ENCODE data around the gene FBN3.
"Not testable (repeated sequence)": the region's sequence is repeated elsewhere in the genome, so short reads cannot be mapped to it uniquely, and the experiment has no call there.

Gene FBN3

GRCh38 chr19:8030960-8031359 lies 118.4 kb downstream of the FBN3 start:
- no peak overlapping the region for H2AFZ ChIP-seq (ENCODE audit: low read length)
- H3F3A ChIP-seq (ENCODE audit: low read depth): no peaks in the 10 kb centered on the region
- no peaks in the 10 kb centered on the region for H3K9me2 ChIP-seq (replicated peaks; ENCODE audit: low read depth, low read length)
- H4K20me1 ChIP-seq (ENCODE audit: insufficient read depth, low read length, poor library complexity, severe bottlenecking): no peaks in the 10 kb centered on the region
- H3K36me3 ChIP-seq (ENCODE audit: insufficient read depth, low read length): no peaks in the 10 kb centered on the region
- H3K4me2 ChIP-seq (ENCODE audit: low read depth, low read length, poor library complexity, severe bottlenecking): no peak overlapping the region
- no peaks in the 10 kb centered on the region for H3K4me1 ChIP-seq (ENCODE audit: insufficient read depth, low read length, poor library complexity, severe bottlenecking)
- no peaks in the 10 kb centered on the region for H3K79me2 ChIP-seq (ENCODE audit: insufficient read depth, low read length)
- no peak overlapping the region for H3K4me3 ChIP-seq (ENCODE audit: low read length, poor library complexity, severe bottlenecking)
- TF ChIP-seq CTCF (conservative IDR thresholded peaks at IDR 0.05; ENCODE audit: low read length): no peak
- TF ChIP-seq EZH2phosphoT487 (IDR thresholded peaks at IDR 0.05; ENCODE audit: borderline replicate concordance): no peak
- no peaks in the 10 kb centered on the region for H3K27me3 ChIP-seq (ENCODE audit: insufficient read depth, low read length, poor library complexity, severe bottlenecking)
- H3K9me3 ChIP-seq (ENCODE audit: insufficient read depth, low read depth, low read length): no peaks in the 10 kb centered on the region
- H3K9ac ChIP-seq (ENCODE audit: low read depth, low read length, poor library complexity, severe bottlenecking): no peak overlapping the region

- no peaks in the 10 kb centered on the region for H3K27me3 ChIP-seq (ENCODE audit: insufficient read depth, low read length, poor library complexity, severe bottlenecking)
- no peaks in the 10 kb centered on the region for H3K9me3 ChIP-seq (ENCODE audit: insufficient read depth, low read depth, low read length)
- no peak overlapping the region for H3K4me3 ChIP-seq (ENCODE audit: low read length, poor library complexity, severe bottlenecking)
- TF ChIP-seq EZH2phosphoT487 (IDR thresholded peaks at IDR 0.05; ENCODE audit: borderline replicate concordance) (no peak), CTCF (conservative IDR thresholded peaks at IDR 0.05; ENCODE audit: low read length) (no peak)
- no peaks in the 10 kb centered on the region for H3K4me1 ChIP-seq (ENCODE audit: insufficient read depth, low read length, poor library complexity, severe bottlenecking)
- H4K20me1 ChIP-seq (ENCODE audit: insufficient read depth, low read length, poor library complexity, severe bottlenecking): no peaks in the 10 kb centered on the region
- no peak overlapping the region for H3K4me2 ChIP-seq (ENCODE audit: low read depth, low read length, poor library complexity, severe bottlenecking)
- H3K9ac ChIP-seq (ENCODE audit: low read depth, low read length, poor library complexity, severe bottlenecking): no peak overlapping the region
- no peaks in the 10 kb centered on the region for H3K79me2 ChIP-seq (ENCODE audit: insufficient read depth, low read length)
- no peaks in the 10 kb centered on the region for H3K9me2 ChIP-seq (replicated peaks; ENCODE audit: low read depth, low read length)
- H2AFZ ChIP-seq (ENCODE audit: low read length): no peak overlapping the region
- no peaks in the 10 kb centered on the region for H3F3A ChIP-seq (ENCODE audit: low read depth)
- no peaks in the 10 kb centered on the region for H3K36me3 ChIP-seq (ENCODE audit: insufficient read depth, low read length)
Observed at GRCh38 chr19:8028951-8029491, 120.4 kb downstream of the FBN3 start.

DNA sequence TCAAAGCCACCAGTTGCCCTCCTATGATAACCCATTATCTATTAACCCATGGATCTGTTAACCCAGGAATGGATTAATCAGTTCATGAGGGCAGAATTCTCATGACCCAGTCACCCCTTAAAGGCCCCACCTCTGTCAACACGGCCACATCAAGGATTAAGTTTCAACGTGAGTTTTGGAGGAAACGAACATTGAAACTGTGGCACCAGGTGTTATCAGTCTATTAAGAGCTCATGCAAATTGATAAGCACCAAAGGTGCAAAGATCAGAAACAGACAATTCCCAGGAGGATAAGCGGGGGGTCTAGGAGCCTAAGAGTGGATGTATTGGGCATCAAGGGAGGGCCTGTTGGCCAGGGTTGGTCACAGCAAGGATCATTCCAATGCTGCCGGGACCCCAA lies 124.1 kb downstream of the FBN3 start:
- peaks cover 6% of the 10 kb centered on the region for H3K4me1 ChIP-seq (ENCODE audit: insufficient read depth, low read length, poor library complexity, severe bottlenecking)
- TF ChIP-seq CTCF (conservative IDR thresholded peaks at IDR 0.05; ENCODE audit: low read length) (no peak), EZH2phosphoT487 (IDR thresholded peaks at IDR 0.05; ENCODE audit: borderline replicate concordance) (no peak)
- H3K79me2 ChIP-seq (ENCODE audit: insufficient read depth, low read length): no peaks in the 10 kb centered on the region
- H3F3A ChIP-seq (ENCODE audit: low read depth): no peaks in the 10 kb centered on the region
- H3K36me3 ChIP-seq (ENCODE audit: insufficient read depth, low read length): no peaks in the 10 kb centered on the region
- no peaks in the 10 kb centered on the region for H3K27me3 ChIP-seq (ENCODE audit: insufficient read depth, low read length, poor library complexity, severe bottlenecking)
- no peak overlapping the region for H3K9ac ChIP-seq (ENCODE audit: low read depth, low read length, poor library complexity, severe bottlenecking)
- H3K4me3 ChIP-seq (ENCODE audit: low read length, poor library complexity, severe bottlenecking): no peak overlapping the region
- H3K9me3 ChIP-seq (ENCODE audit: insufficient read depth, low read depth, low read length): no peaks in the 10 kb centered on the region
- H3K9me2 ChIP-seq (replicated peaks; ENCODE audit: low read depth, low read length): no peaks in the 10 kb centered on the region
- H4K20me1 ChIP-seq (ENCODE audit: insufficient read depth, low read length, poor library complexity, severe bottlenecking): no peaks in the 10 kb centered on the region
- no peak overlapping the region for H2AFZ ChIP-seq (ENCODE audit: low read length)
- H3K4me2 ChIP-seq (ENCODE audit: low read depth, low read length, poor library complexity, severe bottlenecking): no peak overlapping the region

DNA sequence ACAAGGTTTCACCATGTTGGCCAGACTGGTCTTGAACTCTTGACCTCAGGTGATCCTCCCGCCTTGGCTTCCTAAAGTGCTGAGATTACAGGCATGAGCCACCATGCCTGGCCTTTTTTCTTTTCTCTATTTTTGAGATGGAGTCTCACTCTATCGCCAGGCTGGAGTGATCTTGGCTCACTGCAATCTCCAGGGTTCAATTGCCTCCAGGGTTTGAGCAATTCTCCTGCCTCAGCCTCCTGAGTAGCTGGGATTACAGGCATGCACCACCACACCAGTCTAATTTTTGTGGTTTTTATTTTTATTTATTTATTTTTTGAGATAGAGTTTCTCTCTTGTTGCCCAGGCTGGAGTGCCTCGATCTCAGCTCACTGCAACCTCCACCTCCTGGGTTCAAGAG lies 125.1 kb downstream of the FBN3 start:
- H3K79me2 ChIP-seq (ENCODE audit: insufficient read depth, low read length); H4K20me1 ChIP-seq (ENCODE audit: insufficient read depth, low read length, poor library complexity, severe bottlenecking); H3K9ac ChIP-seq (ENCODE audit: low read depth, low read length, poor library complexity, severe bottlenecking); H3K9me2 ChIP-seq (replicated peaks; ENCODE audit: low read depth, low read length); H3K4me2 ChIP-seq (ENCODE audit: low read depth, low read length, poor library complexity, severe bottlenecking); H2AFZ ChIP-seq (ENCODE audit: low read length); H3K36me3 ChIP-seq (ENCODE audit: insufficient read depth, low read length); H3K27me3 ChIP-seq (ENCODE audit: insufficient read depth, low read length, poor library complexity, severe bottlenecking); H3K4me3 ChIP-seq (ENCODE audit: low read length, poor library complexity, severe bottlenecking); H3K9me3 ChIP-seq (ENCODE audit: insufficient read depth, low read depth, low read length); H3F3A ChIP-seq (ENCODE audit: low read depth); H3K4me1 ChIP-seq (ENCODE audit: insufficient read depth, low read length, poor library complexity, severe bottlenecking): not testable (repeated sequence)

All from Loucy (cell line).